Measurements from ENCODE around the gene HAPLN1.
"Not testable (repeated sequence)": the region's sequence is repeated elsewhere in the genome, so short reads cannot be mapped to it uniquely, and the experiment has no call there.

HAPLN1 gene

GRCh38 chr5:83744821-83745220 lies 24.2 kb upstream of the HAPLN1 start:
- H3K4me3 ChIP-seq, result no peak overlapping the region
- no peak overlapping the region for H3K27ac ChIP-seq
- H3K9ac ChIP-seq (ENCODE audit: insufficient read length), result no peak overlapping the region
- no peak for DNase-seq (ENCODE audit: low read depth, low spot score)
- H3K36me3 ChIP-seq (ENCODE audit: insufficient read depth, low read length), result no peaks in the 10 kb centered on the region
- TF ChIP-seq EZH2 (IDR thresholded peaks at IDR 0.05), result no peak
- H3K9me3 ChIP-seq (ENCODE audit: low read depth, low read length), result no peaks in the 10 kb centered on the region

GRCh38 chr5:83742089-83742488 lies 21.4 kb upstream of the HAPLN1 start:
- Histone ChIP-seq H3K27ac (no peak overlapping the region), H3K36me3 (ENCODE audit: insufficient read depth, low read length) (no peaks in the 10 kb centered on the region), H3K4me3 (no peak overlapping the region), H3K9me3 (ENCODE audit: low read depth, low read length) (no peaks in the 10 kb centered on the region), H3K9ac (ENCODE audit: insufficient read length) (no peak overlapping the region)
- DNase-seq (ENCODE audit: low read depth, low spot score), result no peak
- TF ChIP-seq FOXP2 (optimal IDR thresholded peaks at IDR 0.05; ENCODE audit: control extremely low read depth, extremely low read length, insufficient read depth) (no peak), POLR2AphosphoS5 (IDR thresholded peaks at IDR 0.05; ENCODE audit: borderline replicate concordance, low read depth, low read length) (no peak), EZH2 (IDR thresholded peaks at IDR 0.05) (no peak)

GRCh38 chr5:83741571-83741970 lies 20.9 kb upstream of the HAPLN1 start:
- TF ChIP-seq EZH2 (IDR thresholded peaks at IDR 0.05), result no peak
- TF ChIP-seq POLR2AphosphoS5 (IDR thresholded peaks at IDR 0.05; ENCODE audit: borderline replicate concordance, low read depth, low read length), result no peak
- no peak for TF ChIP-seq FOXP2 (optimal IDR thresholded peaks at IDR 0.05; ENCODE audit: control extremely low read depth, extremely low read length, insufficient read depth)
- no peak overlapping the region for H3K9ac ChIP-seq (ENCODE audit: insufficient read length)
- H3K27ac ChIP-seq, result no peak overlapping the region
- no peaks in the 10 kb centered on the region for H3K36me3 ChIP-seq (ENCODE audit: insufficient read depth, low read length)
- H3K4me3 ChIP-seq, result no peak overlapping the region
- H3K9me3 ChIP-seq (ENCODE audit: low read depth, low read length), result no peaks in the 10 kb centered on the region
- no peak for DNase-seq (ENCODE audit: low read depth, low spot score)

- Histone ChIP-seq H3K9ac (ENCODE audit: insufficient read length) (no peak overlapping the region), H3K36me3 (ENCODE audit: insufficient read depth, low read length) (no peaks in the 10 kb centered on the region), H3K9me3 (ENCODE audit: low read depth, low read length) (no peaks in the 10 kb centered on the region), H3K27ac (no peak overlapping the region), H3K4me3 (no peak overlapping the region)
- TF ChIP-seq POLR2AphosphoS5 (IDR thresholded peaks at IDR 0.05; ENCODE audit: borderline replicate concordance, low read depth, low read length), result no peak
- no peak for TF ChIP-seq EZH2 (IDR thresholded peaks at IDR 0.05)
- TF ChIP-seq FOXP2 (optimal IDR thresholded peaks at IDR 0.05; ENCODE audit: control extremely low read depth, extremely low read length, insufficient read depth), result no peak
- DNase-seq (ENCODE audit: low read depth, low spot score), result no peak
Measured at GRCh38 chr5:83740741-83741140, 20.1 kb upstream of the HAPLN1 start.

- H3K27ac ChIP-seq; DNase-seq (ENCODE audit: low read depth, low spot score); H3K9ac ChIP-seq (ENCODE audit: insufficient read length); H3K9me3 ChIP-seq (ENCODE audit: low read depth, low read length); H3K4me3 ChIP-seq; H3K36me3 ChIP-seq (ENCODE audit: insufficient read depth, low read length): not testable (repeated sequence)
Measured at GRCh38 chr5:83736169-83736568, 15.5 kb upstream of the HAPLN1 start.

- not testable (repeated sequence) for H3K4me3 ChIP-seq; H3K9me3 ChIP-seq (ENCODE audit: low read depth, low read length)
Measured at GRCh38 chr5:83735058-83735457, 14.4 kb upstream of the HAPLN1 start.

GRCh38 chr5:83731638-83732037 lies 11.0 kb upstream of the HAPLN1 start:
- Histone ChIP-seq H3K36me3 (ENCODE audit: insufficient read depth, low read length) (no peaks in the 10 kb centered on the region), H3K9me3 (ENCODE audit: low read depth, low read length) (no peaks in the 10 kb centered on the region), H3K27ac (no peak overlapping the region), H3K9ac (ENCODE audit: insufficient read length) (no peak overlapping the region), H3K4me3 (no peak overlapping the region)
- TF ChIP-seq EZH2 (IDR thresholded peaks at IDR 0.05) (no peak), FOXP2 (optimal IDR thresholded peaks at IDR 0.05; ENCODE audit: control extremely low read depth, extremely low read length, insufficient read depth) (no peak), POLR2AphosphoS5 (IDR thresholded peaks at IDR 0.05; ENCODE audit: borderline replicate concordance, low read depth, low read length) (no peak)
- no peak for DNase-seq (ENCODE audit: low read depth, low spot score)

More at GRCh38 chr5:83735058-83735457, 14.4 kb upstream of the HAPLN1 start:
- not testable (repeated sequence) for H3K27ac ChIP-seq; H3K9ac ChIP-seq (ENCODE audit: insufficient read length); H3K36me3 ChIP-seq (ENCODE audit: insufficient read depth, low read length); DNase-seq (ENCODE audit: low read depth, low spot score)

GRCh38 chr5:83729362-83729761 lies 8.7 kb upstream of the HAPLN1 start:
- no peaks in the 10 kb centered on the region for H3K9me3 ChIP-seq (ENCODE audit: low read depth, low read length)
- TF ChIP-seq EZH2 (IDR thresholded peaks at IDR 0.05), result no peak
- no peak for TF ChIP-seq FOXP2 (optimal IDR thresholded peaks at IDR 0.05; ENCODE audit: control extremely low read depth, extremely low read length, insufficient read depth)
- TF ChIP-seq POLR2AphosphoS5 (IDR thresholded peaks at IDR 0.05; ENCODE audit: borderline replicate concordance, low read depth, low read length), result no peak
- no peak for DNase-seq (ENCODE audit: low read depth, low spot score)

GRCh38 chr5:83726912-83727311 lies 6.3 kb upstream of the HAPLN1 start:
- no peak overlapping the region for H3K27ac ChIP-seq
- H3K4me3 ChIP-seq, result no peak overlapping the region
- TF ChIP-seq FOXP2 (optimal IDR thresholded peaks at IDR 0.05; ENCODE audit: control extremely low read depth, extremely low read length, insufficient read depth) (no peak), EZH2 (IDR thresholded peaks at IDR 0.05) (no peak), POLR2AphosphoS5 (IDR thresholded peaks at IDR 0.05; ENCODE audit: borderline replicate concordance, low read depth, low read length) (no peak)
- H3K9ac ChIP-seq (ENCODE audit: insufficient read length), result no peak overlapping the region
- DNase-seq (ENCODE audit: low read depth, low spot score), result no peak
- H3K36me3 ChIP-seq (ENCODE audit: insufficient read depth, low read length), result no peaks in the 10 kb centered on the region
- H3K9me3 ChIP-seq (ENCODE audit: low read depth, low read length), result no peaks in the 10 kb centered on the region

More at GRCh38 chr5:83729362-83729761, 8.7 kb upstream of the HAPLN1 start:
- H3K9ac ChIP-seq (ENCODE audit: insufficient read length), result no peak overlapping the region
- no peak overlapping the region for H3K27ac ChIP-seq
- H3K36me3 ChIP-seq (ENCODE audit: insufficient read depth, low read length), result no peaks in the 10 kb centered on the region
- no peak overlapping the region for H3K4me3 ChIP-seq

All from SK-N-MC (cell line).